AG04449 (cell line): ENCODE measurements around the gene BNC1.
A peak's percentile ranks its signal among the peaks of the same experiment; 100 is the strongest.

Experiments
- CTCF ChIA-PET: fragments of 350-600 bp; formaldehyde crosslinking; extraction: SDS; loops from one replicate; lab custom pipeline; 2021; ENCODE audit warnings: antibody characterized with exemption; lab: Yijun Ruan, JAX
- POLR2A ChIA-PET: fragments of 400-600, 350-600 bp; formaldehyde crosslinking; extraction: SDS; loops from one replicate; lab custom pipeline; 2020; ENCODE audit warnings: antibody characterized with exemption, inconsistent platforms; lab: Yijun Ruan, JAX
- DNase-seq: peaks from one replicate; pipeline ENCODE4 v3.0.0-alpha.2; 2010; ENCODE audit warnings: low read depth, low spot score
- H3K4me3 ChIP-seq: 2 replicates; pipeline ENCODE4 v1.5.1; 2011; ENCODE audit warnings: low read depth, mild to moderate bottlenecking, control low read depth, low read length
- CTCF ChIP-seq: IDR thresholded peaks from one replicate; pipeline ENCODE4 v1.5.1; 2011; ENCODE audit warnings: mild to moderate bottlenecking, moderate library complexity, low read length, control low read depth, inconsistent platforms; ENCODE audit not compliant: insufficient read depth; ENCODE audit errors: missing control alignments

The BNC1 gene

GRCh38 chr15:83290236-83290635 is 5.8 kb upstream of the BNC1 start:
- no peak for DNase-seq
- ChIA-PET POLR2A (no interaction called here), CTCF (no interaction called here)
- TF ChIP-seq CTCF, result no peak
- no peak overlapping the region for H3K4me3 ChIP-seq

- ChIA-PET CTCF (interaction anchor here (0.7 kb wide), 1 partner anchor 41 kb away, joined by 3 read pairs; no protein-coding TSS in a partner anchor), POLR2A (no interaction called here)
- H3K4me3 ChIP-seq, result no peak overlapping the region
- no peak for TF ChIP-seq CTCF
- no peak for DNase-seq
Observed at GRCh38 chr15:83289160-83289559, 4.7 kb upstream of the BNC1 start.

GRCh38 chr15:83288381-83288801 is 3.9 kb upstream of the BNC1 start:
- CTCF ChIA-PET, result interaction anchor here (0.7 kb wide), 2 partner anchors 39 to 40 kb away, joined by 3 read pairs; no protein-coding TSS in a partner anchor
- POLR2A ChIA-PET, result no interaction called here
- no peak for DNase-seq
- no peak overlapping the region for H3K4me3 ChIP-seq
- TF ChIP-seq CTCF, result no peak

- no peak overlapping the region for H3K4me3 ChIP-seq
- TF ChIP-seq CTCF, result no peak
- peak; percentile 95 for DNase-seq
- POLR2A ChIA-PET, result no interaction called here
- CTCF ChIA-PET, result interaction anchor here (0.7 kb wide), 1 partner anchor 38 kb away, joined by 3 read pairs; no protein-coding TSS in a partner anchor
Observed at GRCh38 chr15:83287541-83288027, 3.1 kb upstream of the BNC1 start.

- H3K4me3 ChIP-seq, result no peak overlapping the region
- peak; percentile 77 for DNase-seq
- TF ChIP-seq CTCF, result no peak
- CTCF ChIA-PET, result interaction anchor here (1.4 kb wide), 1 partner anchor 38 kb away, joined by 4 read pairs; no protein-coding TSS in a partner anchor
- POLR2A ChIA-PET, result no interaction called here
Observed at GRCh38 chr15:83285979-83286553, 1.6 kb upstream of the BNC1 start.

GRCh38 chr15:83285284-83285978 is 967 bp upstream of the BNC1 start:
- ChIA-PET CTCF (interaction anchor here (1.4 kb wide), 1 partner anchor 37 kb away, joined by 4 read pairs; no protein-coding TSS in a partner anchor), POLR2A (interaction anchor here (0.6 to 0.7 kb wide), 2 partner anchors 33 to 38 kb away, joined by 3 to 4 read pairs; no protein-coding TSS in a partner anchor)
- H3K4me3 ChIP-seq, result peak overlapping the region; percentile 6
- no peak for TF ChIP-seq CTCF
- DNase-seq, result no peak
